SJSA1 (cell line): ENCODE data around the gene NPY1R. TPM values are rescaled to one million over a fixed set of nuclear protein-coding genes. Genes with fewer than 3 reads are reported as not detected.

Experiments used
- DNase-seq, 2 experiments: peaks; one replicate each; pipeline ENCODE4 v3.0.0-alpha.2; 2015 to 2020; ENCODE audit warnings: low spot score in 2 of 2, low read depth in 1 of 2
- H3K27ac ChIP-seq: fragments of 250-450 bp; sonication (Bioruptor Pico); 2 replicates; pipeline ENCODE4 v1.5.1; 2020; ENCODE audit warnings: mild to moderate bottlenecking, moderate library complexity
- H3K27me3 ChIP-seq: fragments of 250-450 bp; sonication (Bioruptor Pico); replicated peaks from 2 replicates; pipeline ENCODE4 v1.5.1; 2020; ENCODE audit warnings: mild to moderate bottlenecking, moderate library complexity
- H3K36me3 ChIP-seq: fragments of 250-450 bp; sonication (Bioruptor Pico); 2 replicates; pipeline ENCODE4 v1.5.1; 2020; ENCODE audit warnings: mild to moderate bottlenecking
- H3K4me1 ChIP-seq: fragments of 250-450 bp; sonication (Bioruptor Pico); replicated peaks from 2 replicates; pipeline ENCODE4 v1.6.1; 2021; ENCODE audit warnings: mild to moderate bottlenecking
- H3K4me3 ChIP-seq: fragments of 250-450 bp; sonication (Bioruptor Pico); 2 replicates; pipeline ENCODE4 v1.5.1; 2020; ENCODE audit warnings: mild to moderate bottlenecking
- H3K9me3 ChIP-seq: fragments of 250-450 bp; sonication (Bioruptor Pico); replicated peaks from 2 replicates; pipeline ENCODE4 v1.5.1; 2020; ENCODE audit warnings: mild to moderate bottlenecking
- total RNA-seq: library from RNA; depleted of rRNA; stranded (reverse); fragments of >200 nt; shearing (Covaris generic); gene quantifications from 2 replicates; pipeline ENCODE4 v1.2.3, GENCODE V29; 2014; rRNA removed

NPY1R gene
- not detected in 2 replicates for total RNA-seq

- H3K36me3 ChIP-seq, result no peaks in the 10 kb centered on the region
Measured at GRCh38 chr4:163332526-163333406, at the start of gene NPY1R. NPY1R (minus strand) TSS chr4:163332596; CDS start chr4:163326554, 6,042 bp downstream.

GRCh38 chr4:163380703-163381102 is 48.3 kb upstream of the NPY1R start:
- Histone ChIP-seq H3K36me3 (no peaks in the 10 kb centered on the region), H3K27me3 (no peaks in the 10 kb centered on the region), H3K4me1 (no peaks in the 10 kb centered on the region), H3K9me3 (no peaks in the 10 kb centered on the region), H3K27ac (no peak overlapping the region), H3K4me3 (no peak overlapping the region)
- no peak for DNase-seq

More at GRCh38 chr4:163332526-163333406, at the start of gene NPY1R:
- peak; percentile 42 to 59 for DNase-seq
- 0 out of 2 replicates have a peak within 1 kb of the TSS, but pooled peaks have one; percentile 12 for H3K4me3 ChIP-seq
- peaks cover 31% of the 10 kb centered on the region for H3K27me3 ChIP-seq
- H3K27ac ChIP-seq, result no peak within 1 kb of the TSS
- H3K9me3 ChIP-seq, result no peaks in the 10 kb centered on the region
- H3K4me1 ChIP-seq, result peaks cover 10% of the 10 kb centered on the region; the same call in 1 of the 2 replicates

- no peak for DNase-seq
- H3K27ac ChIP-seq, result no peak overlapping the region
- H3K4me3 ChIP-seq, result no peak overlapping the region
- no peaks in the 10 kb centered on the region for H3K9me3 ChIP-seq
- no peaks in the 10 kb centered on the region for H3K4me1 ChIP-seq
- no peaks in the 10 kb centered on the region for H3K36me3 ChIP-seq
- no peaks in the 10 kb centered on the region for H3K27me3 ChIP-seq
Measured at GRCh38 chr4:163378661-163379060, 46.3 kb upstream of the NPY1R start.

GRCh38 chr4:163372029-163372428 is 39.6 kb upstream of the NPY1R start:
- no peaks in the 10 kb centered on the region for H3K9me3 ChIP-seq
- H3K27me3 ChIP-seq, result no peaks in the 10 kb centered on the region
- H3K4me3 ChIP-seq, result no peak overlapping the region
- no peak for DNase-seq
- H3K36me3 ChIP-seq, result no peaks in the 10 kb centered on the region
- no peak overlapping the region for H3K27ac ChIP-seq
- H3K4me1 ChIP-seq, result no peaks in the 10 kb centered on the region

DNA sequence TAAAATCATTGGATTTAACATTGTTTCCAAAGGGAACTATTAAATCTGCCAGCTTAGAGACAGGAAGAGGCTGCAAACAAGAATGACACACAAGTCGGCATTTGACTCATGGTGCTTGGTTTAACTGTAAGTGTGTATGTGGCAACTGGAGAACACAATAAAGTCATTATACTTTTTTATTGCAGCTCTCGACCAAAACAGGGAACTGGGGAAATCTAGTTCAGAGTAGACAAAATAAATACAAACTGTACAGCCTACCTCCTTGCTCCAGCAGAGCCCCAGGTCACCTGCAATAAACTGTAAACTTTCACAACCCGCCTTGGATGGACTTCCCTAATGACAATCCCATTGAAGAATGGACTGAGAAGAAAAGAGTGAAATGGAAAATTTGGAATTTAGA is 35.3 kb upstream of the NPY1R start:
- no peaks in the 10 kb centered on the region for H3K9me3 ChIP-seq
- no peak for DNase-seq

DNA sequence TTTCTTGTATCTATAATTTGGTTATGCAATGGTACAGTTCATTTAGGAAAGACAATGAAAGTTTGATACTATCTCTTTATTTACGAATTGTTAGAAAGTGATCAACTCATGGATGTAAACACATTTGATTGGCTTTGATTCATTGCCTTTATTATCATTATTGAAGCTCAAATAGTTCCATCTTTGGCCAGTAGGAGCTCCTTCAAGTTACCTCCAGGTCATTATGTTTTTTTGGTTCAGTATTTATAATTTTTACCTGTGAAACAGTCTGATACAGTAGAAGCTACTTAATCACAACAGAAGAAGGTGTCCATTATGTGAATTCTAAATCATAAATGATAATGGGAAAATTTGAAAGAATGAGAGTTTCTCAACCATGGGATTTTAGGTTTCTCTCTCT is 23.7 kb upstream of the NPY1R start:
- Histone ChIP-seq H3K27me3 (no peaks in the 10 kb centered on the region; the same call in 1 of the 2 replicates), H3K4me3 (no peak overlapping the region), H3K27ac (no peak overlapping the region), H3K36me3 (no peaks in the 10 kb centered on the region), H3K9me3 (no peaks in the 10 kb centered on the region), H3K4me1 (no peaks in the 10 kb centered on the region)
- no peak for DNase-seq

More for the DNA sequence above, 35.3 kb upstream of the NPY1R start:
- Histone ChIP-seq H3K4me3 (no peak overlapping the region), H3K4me1 (no peaks in the 10 kb centered on the region), H3K27ac (no peak overlapping the region), H3K36me3 (no peaks in the 10 kb centered on the region), H3K27me3 (no peaks in the 10 kb centered on the region; the same call in 1 of the 2 replicates)

- Histone ChIP-seq H3K4me1 (no peaks in the 10 kb centered on the region), H3K27ac (no peak overlapping the region), H3K9me3 (no peaks in the 10 kb centered on the region), H3K4me3 (no peak overlapping the region), H3K36me3 (no peaks in the 10 kb centered on the region), H3K27me3 (no peaks in the 10 kb centered on the region; the same call in 1 of the 2 replicates)
- no peak for DNase-seq
Measured at GRCh38 chr4:163353054-163353453, 20.7 kb upstream of the NPY1R start.

DNA sequence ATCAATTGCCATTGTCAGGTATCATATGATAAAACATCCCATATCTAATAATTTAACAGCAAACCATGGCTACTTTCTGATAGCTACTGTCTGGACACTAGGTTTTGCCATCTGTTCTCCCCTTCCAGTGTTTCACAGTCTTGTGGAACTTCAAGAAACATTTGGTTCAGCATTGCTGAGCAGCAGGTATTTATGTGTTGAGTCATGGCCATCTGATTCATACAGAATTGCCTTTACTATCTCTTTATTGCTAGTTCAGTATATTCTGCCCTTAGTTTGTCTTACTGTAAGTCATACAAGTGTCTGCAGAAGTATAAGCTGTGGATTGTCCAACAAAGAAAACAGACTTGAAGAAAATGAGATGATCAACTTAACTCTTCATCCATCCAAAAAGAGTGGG is 18.3 kb upstream of the NPY1R start:
- H3K27ac ChIP-seq, result no peak overlapping the region
- H3K27me3 ChIP-seq, result no peaks in the 10 kb centered on the region
- H3K9me3 ChIP-seq, result no peaks in the 10 kb centered on the region
- H3K4me1 ChIP-seq, result no peaks in the 10 kb centered on the region
- DNase-seq, result no peak
- H3K36me3 ChIP-seq, result no peaks in the 10 kb centered on the region
- H3K4me3 ChIP-seq, result no peak overlapping the region

DNA sequence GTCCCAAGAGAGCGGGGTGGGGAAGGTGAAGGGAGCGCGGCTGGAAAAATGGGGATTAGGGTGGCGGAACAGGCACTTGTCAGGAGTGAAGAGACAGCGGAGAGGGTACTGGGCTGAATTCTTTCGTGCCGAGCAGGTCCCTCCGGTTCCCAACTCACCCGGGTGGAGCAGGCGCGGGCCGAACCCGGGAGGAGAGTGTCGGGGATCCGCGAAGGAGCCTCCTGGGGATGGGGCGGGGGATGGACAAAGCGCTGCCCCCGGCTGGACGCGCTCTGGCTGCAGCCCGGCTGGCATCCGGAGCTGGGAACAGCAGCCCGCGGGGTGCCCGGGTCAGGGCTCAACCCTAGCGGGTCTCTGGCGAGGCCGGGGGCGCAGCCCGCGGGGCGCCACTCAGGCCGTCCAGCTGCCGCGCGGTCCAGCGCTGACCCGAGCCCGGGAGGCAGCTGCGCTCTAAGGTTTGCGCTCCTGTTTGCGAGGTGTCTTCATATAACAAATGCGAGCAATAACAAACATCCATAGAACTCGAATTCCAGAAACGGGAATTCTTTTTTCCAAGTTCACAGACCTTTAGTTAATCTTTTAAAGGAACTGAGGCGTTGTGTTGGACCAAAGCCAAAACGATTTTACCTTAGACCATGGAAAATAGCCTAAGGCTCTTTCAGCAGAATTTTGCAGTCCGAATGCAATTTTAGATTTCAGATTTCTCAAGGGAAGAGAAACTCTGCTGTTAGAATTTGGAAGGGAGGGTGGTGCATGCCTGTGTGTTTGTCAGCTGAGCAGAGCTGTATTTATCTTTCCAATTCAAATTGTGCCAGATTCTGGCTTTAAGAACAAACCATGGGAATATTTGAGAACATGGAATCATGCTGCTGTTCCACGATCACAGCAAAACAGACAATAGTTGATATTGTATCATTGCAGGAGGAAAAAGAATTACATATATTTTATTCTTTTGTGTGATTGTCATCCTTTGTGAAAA is 12.0 kb upstream of the NPY1R start:
- Histone ChIP-seq H3K36me3 (no peaks in the 10 kb centered on the region), H3K4me1 (no peaks in the 10 kb centered on the region), H3K27ac (no peak overlapping the region), H3K4me3 (no peak overlapping the region), H3K27me3 (peaks cover 33% of the 10 kb centered on the region), H3K9me3 (no peaks in the 10 kb centered on the region; the same call in 1 of the 2 replicates)
- peak in 1 of 2 experiments; percentile 4 for DNase-seq

DNA sequence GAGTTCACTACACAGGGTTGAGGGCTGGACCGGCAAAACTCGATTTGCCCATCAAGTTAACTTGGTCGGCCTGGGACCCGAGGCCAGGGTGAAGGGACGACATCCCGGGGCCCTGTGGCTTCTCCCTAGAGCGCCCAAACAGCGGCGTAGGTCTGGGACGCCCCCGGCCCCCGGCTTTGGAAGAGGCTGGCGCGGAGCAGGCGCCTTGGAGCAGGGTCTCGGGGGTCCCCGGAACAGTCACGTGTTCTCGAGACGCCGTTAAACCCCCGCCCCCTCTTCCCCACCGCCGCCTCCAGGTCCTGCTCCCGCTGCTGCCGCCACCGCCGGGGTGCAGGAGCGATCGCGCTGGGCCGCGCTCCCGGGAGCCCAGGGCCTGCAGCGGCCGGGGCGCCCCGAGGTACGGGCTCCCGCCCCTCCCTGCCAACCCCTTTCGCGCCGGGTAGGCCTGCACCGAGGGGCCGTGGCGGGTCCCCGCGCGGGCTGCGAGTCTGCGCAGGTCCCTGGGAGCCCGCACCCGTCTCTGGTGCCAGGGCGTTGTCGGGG is 11.3 kb upstream of the NPY1R start, which contains the start of gene NPY5R:
Gene NPY5R (plus strand): TSS at position 289 of the 543 bp plus-strand sequence. CDS start 6,382 bp downstream, outside the sequence.
- no peak for DNase-seq
- no peak within 1 kb of the TSS for H3K4me3 ChIP-seq
- H3K4me1 ChIP-seq, result no peaks in the 10 kb centered on the region
- H3K9me3 ChIP-seq, result no peaks in the 10 kb centered on the region; the same call in 1 of the 2 replicates
- peaks cover 33% of the 10 kb centered on the region for H3K27me3 ChIP-seq
- no peaks in the 10 kb centered on the region for H3K36me3 ChIP-seq
- H3K27ac ChIP-seq, result no peak within 1 kb of the TSS

- no peak overlapping the region for H3K4me3 ChIP-seq
- no peaks in the 10 kb centered on the region for H3K9me3 ChIP-seq
- no peak overlapping the region for H3K27ac ChIP-seq
- peaks cover 31% of the 10 kb centered on the region for H3K27me3 ChIP-seq
- DNase-seq, result no peak
- peaks cover 10% of the 10 kb centered on the region; the same call in 1 of the 2 replicates for H3K4me1 ChIP-seq
- H3K36me3 ChIP-seq, result no peaks in the 10 kb centered on the region
Measured at GRCh38 chr4:163335384-163335783, 3.0 kb upstream of the NPY1R start.

GRCh38 chr4:163331629-163332376 is 593 bp downstream of the NPY1R start:
- no peak for DNase-seq
- Histone ChIP-seq H3K36me3 (no peaks in the 10 kb centered on the region), H3K4me1 (peaks cover 10% of the 10 kb centered on the region; the same call in 1 of the 2 replicates), H3K27me3 (peaks cover 31% of the 10 kb centered on the region), H3K9me3 (no peaks in the 10 kb centered on the region), H3K4me3 (no peak overlapping the region), H3K27ac (no peak overlapping the region)
